ENCODE results near the gene PPP1R37.
A peak's percentile ranks its signal among the peaks of the same experiment; 100 is the strongest.

The PPP1R37 gene

GRCh38 chr19:45153339-45154063 lies 60.5 kb downstream of the PPP1R37 start:
- H3K4me2 ChIP-seq (ENCODE audit: low read length): peak overlapping the region; percentile 81
- H3K27me3 ChIP-seq (ENCODE audit: control insufficient read depth, insufficient read depth, low read length): peaks cover 30% of the 10 kb centered on the region
- H3K36me3 ChIP-seq (ENCODE audit: insufficient read depth, low read length): no peaks in the 10 kb centered on the region
- H3K4me1 ChIP-seq (ENCODE audit: control insufficient read depth, insufficient read depth, low read length): peaks cover 34% of the 10 kb centered on the region
- no peaks in the 10 kb centered on the region for H3K9me3 ChIP-seq (replicated peaks; ENCODE audit: low read length)
- H3K9ac ChIP-seq (ENCODE audit: low read depth, low read length): no peak overlapping the region
- H3K4me3 ChIP-seq (ENCODE audit: low read length): peak overlapping the region; percentile 59

- Histone ChIP-seq H3K27me3 (ENCODE audit: control insufficient read depth, insufficient read depth, low read length) (peaks cover 30% of the 10 kb centered on the region), H3K9ac (ENCODE audit: low read depth, low read length) (no peak overlapping the region), H3K4me3 (ENCODE audit: low read length) (peak overlapping the region; percentile 59)
These were observed 61.3 kb downstream of the PPP1R37 start for GRCh38 chr19:45154064-45154827.

GRCh38 chr19:45156011-45156630 lies 63.1 kb downstream of the PPP1R37 start:
- Histone ChIP-seq H3K9ac (ENCODE audit: low read depth, low read length) (no peak overlapping the region), H3K4me3 (ENCODE audit: low read length) (no peak overlapping the region), H3K27me3 (ENCODE audit: control insufficient read depth, insufficient read depth, low read length) (peaks cover 37% of the 10 kb centered on the region), H3K4me1 (ENCODE audit: control insufficient read depth, insufficient read depth, low read length) (peaks cover 34% of the 10 kb centered on the region), H3K4me2 (ENCODE audit: low read length) (no peak overlapping the region), H3K9me3 (replicated peaks; ENCODE audit: low read length) (no peaks in the 10 kb centered on the region), H3K36me3 (ENCODE audit: insufficient read depth, low read length) (no peaks in the 10 kb centered on the region)

More at GRCh38 chr19:45154064-45154827, 61.3 kb downstream of the PPP1R37 start:
- H3K4me2 ChIP-seq (ENCODE audit: low read length): peak overlapping the region; percentile 81
- H3K9me3 ChIP-seq (replicated peaks; ENCODE audit: low read length): no peaks in the 10 kb centered on the region
- no peaks in the 10 kb centered on the region for H3K36me3 ChIP-seq (ENCODE audit: insufficient read depth, low read length)
- peaks cover 34% of the 10 kb centered on the region for H3K4me1 ChIP-seq (ENCODE audit: control insufficient read depth, insufficient read depth, low read length)

- Histone ChIP-seq H3K4me2 (ENCODE audit: low read length) (no peak overlapping the region), H3K36me3 (ENCODE audit: insufficient read depth, low read length) (no peaks in the 10 kb centered on the region), H3K9me3 (replicated peaks; ENCODE audit: low read length) (no peaks in the 10 kb centered on the region), H3K4me3 (ENCODE audit: low read length) (no peak overlapping the region), H3K4me1 (ENCODE audit: control insufficient read depth, insufficient read depth, low read length) (peaks cover 29% of the 10 kb centered on the region), H3K27me3 (ENCODE audit: control insufficient read depth, insufficient read depth, low read length) (peaks cover 37% of the 10 kb centered on the region), H3K9ac (ENCODE audit: low read depth, low read length) (no peak overlapping the region)
These were observed 63.8 kb downstream of the PPP1R37 start for GRCh38 chr19:45156751-45157150.

GRCh38 chr19:45158503-45159209 lies 65.7 kb downstream of the PPP1R37 start:
- H3K9me3 ChIP-seq (replicated peaks; ENCODE audit: low read length): no peaks in the 10 kb centered on the region
- no peak overlapping the region for H3K4me2 ChIP-seq (ENCODE audit: low read length)
- H3K4me3 ChIP-seq (ENCODE audit: low read length): no peak overlapping the region
- no peaks in the 10 kb centered on the region for H3K36me3 ChIP-seq (ENCODE audit: insufficient read depth, low read length)
- peaks cover 22% of the 10 kb centered on the region for H3K27me3 ChIP-seq (ENCODE audit: control insufficient read depth, insufficient read depth, low read length)
- H3K9ac ChIP-seq (ENCODE audit: low read depth, low read length): no peak overlapping the region
- H3K4me1 ChIP-seq (ENCODE audit: control insufficient read depth, insufficient read depth, low read length): peaks cover 16% of the 10 kb centered on the region

GRCh38 chr19:45159210-45159970 lies 66.4 kb downstream of the PPP1R37 start:
- Histone ChIP-seq H3K4me2 (ENCODE audit: low read length) (no peak overlapping the region), H3K36me3 (ENCODE audit: insufficient read depth, low read length) (no peaks in the 10 kb centered on the region), H3K9ac (ENCODE audit: low read depth, low read length) (no peak overlapping the region), H3K4me3 (ENCODE audit: low read length) (no peak overlapping the region), H3K9me3 (replicated peaks; ENCODE audit: low read length) (no peaks in the 10 kb centered on the region), H3K4me1 (ENCODE audit: control insufficient read depth, insufficient read depth, low read length) (peaks cover 11% of the 10 kb centered on the region), H3K27me3 (ENCODE audit: control insufficient read depth, insufficient read depth, low read length) (peaks cover 22% of the 10 kb centered on the region)

- H3K9ac ChIP-seq (ENCODE audit: low read depth, low read length): no peak overlapping the region
- no peak overlapping the region for H3K4me2 ChIP-seq (ENCODE audit: low read length)
- H3K4me1 ChIP-seq (ENCODE audit: control insufficient read depth, insufficient read depth, low read length): peaks cover 10% of the 10 kb centered on the region
- no peaks in the 10 kb centered on the region for H3K36me3 ChIP-seq (ENCODE audit: insufficient read depth, low read length)
- no peak overlapping the region for H3K4me3 ChIP-seq (ENCODE audit: low read length)
- no peaks in the 10 kb centered on the region for H3K9me3 ChIP-seq (replicated peaks; ENCODE audit: low read length)
- H3K27me3 ChIP-seq (ENCODE audit: control insufficient read depth, insufficient read depth, low read length): peaks cover 22% of the 10 kb centered on the region
These were observed 67.0 kb downstream of the PPP1R37 start for GRCh38 chr19:45159971-45160324.

GRCh38 chr19:45160870-45161737 lies 68.1 kb downstream of the PPP1R37 start, which contains the start of gene NKPD1:
NKPD1 (minus strand) TSS chr19:45160982; CDS start chr19:45160150, 832 bp downstream.
- no peak within 1 kb of the TSS for H3K9ac ChIP-seq (ENCODE audit: low read depth, low read length)
- H3K27me3 ChIP-seq (ENCODE audit: control insufficient read depth, insufficient read depth, low read length): peaks cover 22% of the 10 kb centered on the region
- H3K4me3 ChIP-seq (ENCODE audit: low read length): no peak within 1 kb of the TSS
- no peaks in the 10 kb centered on the region for H3K36me3 ChIP-seq (ENCODE audit: insufficient read depth, low read length)
- H3K9me3 ChIP-seq (replicated peaks; ENCODE audit: low read length): no peaks in the 10 kb centered on the region
- no peak within 1 kb of the TSS for H3K4me2 ChIP-seq (ENCODE audit: low read length)
- H3K4me1 ChIP-seq (ENCODE audit: control insufficient read depth, insufficient read depth, low read length): peaks cover 10% of the 10 kb centered on the region

- peaks cover 22% of the 10 kb centered on the region for H3K27me3 ChIP-seq (ENCODE audit: control insufficient read depth, insufficient read depth, low read length)
- no peaks in the 10 kb centered on the region for H3K36me3 ChIP-seq (ENCODE audit: insufficient read depth, low read length)
- H3K4me2 ChIP-seq (ENCODE audit: low read length): no peak overlapping the region
- no peaks in the 10 kb centered on the region for H3K9me3 ChIP-seq (replicated peaks; ENCODE audit: low read length)
- no peak overlapping the region for H3K9ac ChIP-seq (ENCODE audit: low read depth, low read length)
- no peak overlapping the region for H3K4me3 ChIP-seq (ENCODE audit: low read length)
- H3K4me1 ChIP-seq (ENCODE audit: control insufficient read depth, insufficient read depth, low read length): peaks cover 10% of the 10 kb centered on the region
These were observed 69.0 kb downstream of the PPP1R37 start for GRCh38 chr19:45161738-45162607.

Data from skeletal muscle satellite cell (primary cell).